Endodermal cell (in vitro differentiated cells): Measurements from ENCODE around the gene FZD8. TPM values are rescaled to one million over a fixed set of nuclear protein-coding genes. Genes with fewer than 3 reads are reported as not detected.

ENCODE experiments used
- DNase-seq: peaks from one replicate; pipeline ENCODE4 v3.0.0-alpha.2; 2017
- H3K27ac ChIP-seq: 2 replicates; pipeline ENCODE4 v1.5.1; 2013; ENCODE audit warnings: mild to moderate bottlenecking, low read depth, low read length, moderate library complexity
- H3K27me3 ChIP-seq: 2 replicates; pipeline ENCODE4 v1.6.1; 2013; ENCODE audit warnings: mild to moderate bottlenecking, low read length, moderate library complexity; ENCODE audit not compliant: insufficient read depth, control insufficient read depth, poor library complexity, severe bottlenecking
- H3K36me3 ChIP-seq: 2 replicates; pipeline ENCODE4 v1.7.0; 2013; ENCODE audit warnings: mild to moderate bottlenecking, low read length, moderate library complexity; ENCODE audit not compliant: control insufficient read depth, insufficient read depth
- H3K4me1 ChIP-seq: one replicate; pipeline ENCODE4 v1.7.0; 2013; ENCODE audit warnings: low read length; ENCODE audit not compliant: control insufficient read depth, insufficient read depth
- H3K4me3 ChIP-seq: 2 replicates; pipeline ENCODE4 v1.5.1; 2013; ENCODE audit warnings: mild to moderate bottlenecking, low read length, moderate library complexity
- H3K9ac ChIP-seq: 2 replicates; pipeline ENCODE4 v1.6.1; 2013; ENCODE audit warnings: mild to moderate bottlenecking, low read length, moderate library complexity; ENCODE audit not compliant: poor library complexity, severe bottlenecking; ENCODE audit errors: extremely low read depth
- H3K9me3 ChIP-seq: 2 replicates; pipeline ENCODE4 v1.6.1; 2013; ENCODE audit warnings: mild to moderate bottlenecking, low read length, moderate library complexity; ENCODE audit not compliant: control insufficient read depth
- H3K27ac Mint-ChIP-seq: 2 replicates; pipeline ENCODE4 v1.8.0; 2020; ENCODE audit warnings: mixed read lengths
- H3K27me3 Mint-ChIP-seq: 2 replicates; pipeline ENCODE4 v1.8.0; 2021; ENCODE audit warnings: mild to moderate bottlenecking, mixed read lengths; ENCODE audit not compliant: insufficient read depth
- H3K36me3 Mint-ChIP-seq: 2 replicates; pipeline ENCODE4 v1.8.0; 2020; ENCODE audit warnings: low read depth, mixed read lengths
- H3K4me1 Mint-ChIP-seq: 2 replicates; pipeline ENCODE4 v1.8.0; 2020; ENCODE audit warnings: mixed read lengths
- H3K4me3 Mint-ChIP-seq: 2 replicates; pipeline ENCODE4 v1.8.0; 2020; ENCODE audit warnings: mild to moderate bottlenecking, moderate library complexity, mixed read lengths
- H3K9me3 Mint-ChIP-seq: 2 replicates; pipeline ENCODE4 v1.8.0; 2020; ENCODE audit warnings: mild to moderate bottlenecking, mixed read lengths
- CTCF ChIP-seq: fragments of 200-600 bp; sonication (generic); conservative IDR thresholded peaks from 2 replicates; pipeline ENCODE4 v1.5.0; 2021; ENCODE audit warnings: antibody characterized with exemption, mild to moderate bottlenecking
- WGBS, 2 experiments: methylation state at CpG; one replicate each; pipeline versions ENCODE4 v1.1.5 to v1.1.7; 2013; ENCODE audit warnings: missing lambda C conversion rate in 2 of 2, mixed read lengths in 1 of 2; ENCODE audit not compliant: insufficient coverage in 1 of 2, insufficient read length in 1 of 2; 5-methylcytosine and 5-hydroxymethylcytosine counted together
- total RNA-seq, 2 donors: library from RNA; stranded (reverse); fragmentation: NEBNext Ultra II Directional in 1 of 2; extraction: Animal tissue kit (Norgen Biotek cat#: 25700) in 1 of 2; gene quantifications; 2 replicates in 1 of 2; 3 replicates in 1 of 2; pipeline ENCODE4 v1.2.1, GENCODE V29; 2021

FZD8 gene
- total RNA-seq, 2 donors from 2014 or later = 133 to 189 TPM

- peaks cover 8% of the 10 kb centered on the region for H3K9me3 ChIP-seq
- Mint-ChIP-seq H3K4me3 (peak overlapping the region; percentile 94), H3K36me3 (peaks cover 44% of the 10 kb centered on the region), H3K27me3 (no peaks in the 10 kb centered on the region), H3K4me1 (peaks cover 16% of the 10 kb centered on the region), H3K9me3 (peaks cover 7% of the 10 kb centered on the region), H3K27ac (peak overlapping the region; percentile 92)
- H3K27ac ChIP-seq = no peak overlapping the region
- peaks cover 24% of the 10 kb centered on the region for H3K36me3 ChIP-seq
- H3K4me3 ChIP-seq = peak overlapping the region; percentile 94
- H3K27me3 ChIP-seq = no peaks in the 10 kb centered on the region
- DNase-seq = no peak
- H3K4me1 ChIP-seq = no peaks in the 10 kb centered on the region
- H3K9ac ChIP-seq = peak overlapping the region; percentile 58
- 0% methylated on average over 10 to 17 of the region's 17 CpGs for WGBS, 2 experiments
- TF ChIP-seq CTCF = no peak
Measured at GRCh38 chr10:35642793-35643114, 658 bp upstream of the FZD8 start.

GRCh38 chr10:35641676-35642034 is 441 bp downstream of the FZD8 start:
- no peak overlapping the region for H3K27ac Mint-ChIP-seq
- peaks cover 16% of the 10 kb centered on the region for H3K36me3 ChIP-seq
- no peaks in the 10 kb centered on the region for H3K4me1 ChIP-seq
- H3K27ac ChIP-seq = no peak overlapping the region
- H3K9me3 Mint-ChIP-seq = peaks cover 1% of the 10 kb centered on the region
- no peaks in the 10 kb centered on the region for H3K27me3 ChIP-seq
- no peak for TF ChIP-seq CTCF
- peak overlapping the region; percentile 58 for H3K9ac ChIP-seq
- whole genome bisulfite sequencing, 2 experiments = 0 to 1% methylated on average over 24 to 54 of the region's 54 CpGs
- no peaks in the 10 kb centered on the region for H3K9me3 ChIP-seq
- peaks cover 21% of the 10 kb centered on the region for H3K4me1 Mint-ChIP-seq
- no peaks in the 10 kb centered on the region for H3K27me3 Mint-ChIP-seq
- DNase-seq = no peak
- H3K4me3 Mint-ChIP-seq = peak overlapping the region; percentile 94
- H3K4me3 ChIP-seq = peak overlapping the region; percentile 94
- H3K36me3 Mint-ChIP-seq = peaks cover 38% of the 10 kb centered on the region

- peaks cover 16% of the 10 kb centered on the region for H3K36me3 ChIP-seq
- no peak overlapping the region for H3K27ac ChIP-seq
- WGBS, 2 experiments = 0% methylated on average over 14 to 72 of the region's 72 CpGs
- H3K9me3 Mint-ChIP-seq = no peaks in the 10 kb centered on the region
- peak overlapping the region; percentile 94 for H3K4me3 ChIP-seq
- H3K9me3 ChIP-seq = no peaks in the 10 kb centered on the region
- peak overlapping the region; percentile 94 for H3K4me3 Mint-ChIP-seq
- H3K27ac Mint-ChIP-seq = peak overlapping the region; percentile 82
- H3K27me3 Mint-ChIP-seq = no peaks in the 10 kb centered on the region
- peaks cover 32% of the 10 kb centered on the region for H3K36me3 Mint-ChIP-seq
- H3K27me3 ChIP-seq = no peaks in the 10 kb centered on the region
- peak overlapping the region; percentile 58 for H3K9ac ChIP-seq
- no peaks in the 10 kb centered on the region for H3K4me1 ChIP-seq
- DNase-seq = peak; percentile 88
- H3K4me1 Mint-ChIP-seq = peaks cover 23% of the 10 kb centered on the region
- TF ChIP-seq CTCF = no peak
Measured at GRCh38 chr10:35640951-35641675, 983 bp downstream of the FZD8 start.
